ENCODE data around the gene ADD1.
"Not testable (repeated sequence)": the region's sequence is repeated elsewhere in the genome, so short reads cannot be mapped to it uniquely, and the experiment has no call there.

DNA sequence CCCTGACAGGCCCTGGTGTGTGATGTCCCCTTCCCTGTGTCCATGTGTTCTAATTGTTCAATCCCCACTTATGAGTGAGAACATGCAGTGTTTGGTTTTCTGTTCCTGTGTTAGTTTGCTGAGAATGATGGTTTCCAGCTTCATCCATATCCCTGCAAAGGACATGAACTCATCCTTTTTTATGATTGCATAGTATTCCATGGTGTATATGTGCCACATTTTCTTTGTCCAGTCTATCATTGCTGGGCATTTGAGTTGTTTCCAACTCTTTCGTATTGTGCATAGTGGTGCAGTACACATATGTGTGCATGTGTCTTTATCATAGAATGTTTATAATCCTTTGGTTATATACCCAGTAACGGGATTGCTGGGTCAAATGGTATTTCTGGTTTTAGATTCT is 73.1 kb downstream of the ADD1 start:
- TF ChIP-seq MIER3 (CRISPR knock-in tag; IDR thresholded peaks at IDR 0.05; ENCODE audit: borderline replicate concordance); CENPT (CRISPR knock-in tag; IDR thresholded peaks at IDR 0.05; ENCODE audit: low read depth): not testable (repeated sequence)
- TF ChIP-seq, protein P1, sequence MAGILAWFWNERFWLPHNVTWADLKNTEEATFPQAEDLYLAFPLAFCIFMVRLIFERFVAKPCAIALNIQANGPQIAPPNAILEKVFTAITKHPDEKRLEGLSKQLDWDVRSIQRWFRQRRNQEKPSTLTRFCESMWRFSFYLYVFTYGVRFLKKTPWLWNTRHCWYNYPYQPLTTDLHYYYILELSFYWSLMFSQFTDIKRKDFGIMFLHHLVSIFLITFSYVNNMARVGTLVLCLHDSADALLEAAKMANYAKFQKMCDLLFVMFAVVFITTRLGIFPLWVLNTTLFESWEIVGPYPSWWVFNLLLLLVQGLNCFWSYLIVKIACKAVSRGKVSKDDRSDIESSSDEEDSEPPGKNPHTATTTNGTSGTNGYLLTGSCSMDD (CRISPR knock-in tag; IDR thresholded peaks at IDR 0.05): not testable (repeated sequence)
- TF ChIP-seq, protein P2, sequence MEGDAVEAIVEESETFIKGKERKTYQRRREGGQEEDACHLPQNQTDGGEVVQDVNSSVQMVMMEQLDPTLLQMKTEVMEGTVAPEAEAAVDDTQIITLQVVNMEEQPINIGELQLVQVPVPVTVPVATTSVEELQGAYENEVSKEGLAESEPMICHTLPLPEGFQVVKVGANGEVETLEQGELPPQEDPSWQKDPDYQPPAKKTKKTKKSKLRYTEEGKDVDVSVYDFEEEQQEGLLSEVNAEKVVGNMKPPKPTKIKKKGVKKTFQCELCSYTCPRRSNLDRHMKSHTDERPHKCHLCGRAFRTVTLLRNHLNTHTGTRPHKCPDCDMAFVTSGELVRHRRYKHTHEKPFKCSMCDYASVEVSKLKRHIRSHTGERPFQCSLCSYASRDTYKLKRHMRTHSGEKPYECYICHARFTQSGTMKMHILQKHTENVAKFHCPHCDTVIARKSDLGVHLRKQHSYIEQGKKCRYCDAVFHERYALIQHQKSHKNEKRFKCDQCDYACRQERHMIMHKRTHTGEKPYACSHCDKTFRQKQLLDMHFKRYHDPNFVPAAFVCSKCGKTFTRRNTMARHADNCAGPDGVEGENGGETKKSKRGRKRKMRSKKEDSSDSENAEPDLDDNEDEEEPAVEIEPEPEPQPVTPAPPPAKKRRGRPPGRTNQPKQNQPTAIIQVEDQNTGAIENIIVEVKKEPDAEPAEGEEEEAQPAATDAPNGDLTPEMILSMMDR (CRISPR knock-in tag; IDR thresholded peaks at IDR 0.05): not testable (repeated sequence)
